Measurements from ENCODE around the gene CHRNG. TPM values are rescaled to one million over a fixed set of nuclear protein-coding genes. Genes with fewer than 3 reads are reported as not detected.

CHRNG gene
- polyA plus RNA-seq, 4 donors, result 0.73 to 2.2 (median 1.5) TPM

Other genes starting within 250 kb of the CHRNG start
- gene ALPP, start 160.9 kb upstream of the CHRNG start, polyA plus RNA-seq (ENCODE audit: insufficient read length in 4 of 4), result under 1 TPM in 1 of 4 donors, not detected in 3; 0.20 TPM
- not detected for gene ALPG, start 132.8 kb upstream of the CHRNG start, polyA plus RNA-seq (ENCODE audit: insufficient read length in 4 of 4)
- under 1 TPM in 2 of 4 donors, not detected in 2; 0.06 to 0.09 TPM for gene ALPI, start 83.5 kb upstream of the CHRNG start, polyA plus RNA-seq (ENCODE audit: insufficient read length in 4 of 4)
- gene ECEL1, start 51.9 kb upstream of the CHRNG start, polyA plus RNA-seq (ENCODE audit: insufficient read length in 4 of 4), result 10 to 100 TPM; 11.7 to 18.8 (median 14.3) TPM
- under 1 TPM in 2 of 4 donors, not detected in 2; 0.15 to 0.29 TPM for gene PRSS56, start 19.3 kb upstream of the CHRNG start, polyA plus RNA-seq (ENCODE audit: insufficient read length in 4 of 4)
- gene CHRND, start 13.5 kb upstream of the CHRNG start, polyA plus RNA-seq (ENCODE audit: insufficient read length in 4 of 4), result under 1 TPM; 0.52 to 0.85 (median 0.66) TPM
- gene TIGD1, start 10.9 kb downstream of the CHRNG start, polyA plus RNA-seq (ENCODE audit: insufficient read length in 4 of 4), result 10 to 100 TPM in 3 of 4 donors, 1 to 10 TPM in 1; 9.5 to 15.6 (median 11.9) TPM
- gene EIF4E2, start 11.0 kb downstream of the CHRNG start, polyA plus RNA-seq (ENCODE audit: insufficient read length in 4 of 4), result 100 to 1,000 TPM in 2 of 4 donors, 10 to 100 TPM in 2; 96.4 to 110 (median 102) TPM
- 10 to 100 TPM; 16.4 to 90.4 (median 74.1) TPM for gene EFHD1, start 93.9 kb downstream of the CHRNG start, polyA plus RNA-seq (ENCODE audit: insufficient read length in 4 of 4)
- 10 to 100 TPM; 51.2 to 69.2 (median 65.8) TPM for gene GIGYF2, start 157.6 kb downstream of the CHRNG start, polyA plus RNA-seq (ENCODE audit: insufficient read length in 4 of 4)
- gene KCNJ13, start 236.9 kb downstream of the CHRNG start, polyA plus RNA-seq (ENCODE audit: insufficient read length in 4 of 4), result 1 to 10 TPM in 3 of 4 donors, under 1 TPM in 1; 0.35 to 2.5 (median 2.3) TPM

All from left renal pelvis (tissue), 4 donors.